ENCODE data around the gene AHCTF1. TPM values are rescaled to one million over a fixed set of nuclear protein-coding genes. Genes with fewer than 3 reads are reported as not detected.

Gene AHCTF1
- total RNA-seq = 35.5 and 51.4 TPM in 2 replicates

GRCh38 chr1:246931549-246932365 lies at the start of gene AHCTF1:
Gene AHCTF1, minus strand, starts transcription at chr1:246931948. Its CDS starts 13,578 bp downstream, at chr1:246918370.

Small RNAs within 50 kb of the gene (small RNA-seq; reads per million reads assigned to genes)
- not detected for gene AC113174.1 (ENCODE audit: low replicate concordance)
- gene RF00402 (ENCODE audit: low replicate concordance) = not detected

Other genes with a start within 250 kb of the AHCTF1 start
- gene SCCPDH, start 207.5 kb downstream of the AHCTF1 start, total RNA-seq = 32.8 and 35.5 TPM in 2 replicates
- gene ZNF695, start 76.1 kb upstream of the AHCTF1 start, total RNA-seq = 0.44 and 5.0 TPM in 2 replicates
- gene ZNF670, start 146.9 kb upstream of the AHCTF1 start, total RNA-seq = 1.5 and 2.9 TPM in 2 replicates
- gene ZNF669, start 172.4 kb upstream of the AHCTF1 start, total RNA-seq = 6.6 and 10.3 TPM in 2 replicates
- 30.4 and 32.4 TPM in 2 replicates for gene ZNF124, start 240.1 kb upstream of the AHCTF1 start, total RNA-seq

Data from placental pericyte (primary cell).